Breast epithelium (tissue), 3 donors: ENCODE results near the gene GGT1.
"Not testable (repeated sequence)": the region's sequence is repeated elsewhere in the genome, so short reads cannot be mapped to it uniquely, and the experiment has no call there.

Experiments used
- CTCF ChIP-seq, 3 donors: fragments of 450-650 bp; IDR thresholded peaks; one replicate each; pipeline ENCODE4 v1.5.1; 2016 to 2017; ENCODE audit warnings: antibody characterized with exemption in 3 of 3, mild to moderate bottlenecking in 3 of 3, moderate library complexity in 3 of 3
- POLR2A ChIP-seq: fragments of 450-650 bp; IDR thresholded peaks from one replicate; pipeline ENCODE4 v1.6.1; 2016; ENCODE audit warnings: antibody characterized with exemption, mild to moderate bottlenecking, moderate library complexity
- POLR2AphosphoS5 ChIP-seq, 3 donors: sonication (generic); formaldehyde crosslinking; IDR thresholded peaks; one replicate each; pipeline ENCODE4 v1.6.1; 2017; ENCODE audit warnings: antibody characterized with exemption in 3 of 3

GRCh38 chr22:24634776-24635389 lies 31.9 kb downstream of the GGT1 start:
- TF ChIP-seq POLR2A; CTCF (IDR thresholded peaks at IDR 0.05); POLR2AphosphoS5 (IDR thresholded peaks at IDR 0.05): not testable (repeated sequence)
